HL-60 (cell line): ENCODE measurements around the gene PGBD5.

Source experiments
- POLR2AphosphoS5 ChIP-seq: IDR thresholded peaks from 2 replicates; pipeline ENCODE4 v1.6.1; 2012; ENCODE audit warnings: low read depth
- SPI1 ChIP-seq: IDR thresholded peaks from 2 replicates; pipeline ENCODE4 v1.6.1; 2012; ENCODE audit warnings: low read depth, mild to moderate bottlenecking, borderline replicate concordance
- TF ChIP-seq, protein P1 (sequence below): IDR thresholded peaks from one replicate; pipeline ENCODE4 v1.5.1; 2011; ENCODE audit warnings: low read length, control low read depth, inconsistent platforms; ENCODE audit not compliant: insufficient read depth

DNA sequence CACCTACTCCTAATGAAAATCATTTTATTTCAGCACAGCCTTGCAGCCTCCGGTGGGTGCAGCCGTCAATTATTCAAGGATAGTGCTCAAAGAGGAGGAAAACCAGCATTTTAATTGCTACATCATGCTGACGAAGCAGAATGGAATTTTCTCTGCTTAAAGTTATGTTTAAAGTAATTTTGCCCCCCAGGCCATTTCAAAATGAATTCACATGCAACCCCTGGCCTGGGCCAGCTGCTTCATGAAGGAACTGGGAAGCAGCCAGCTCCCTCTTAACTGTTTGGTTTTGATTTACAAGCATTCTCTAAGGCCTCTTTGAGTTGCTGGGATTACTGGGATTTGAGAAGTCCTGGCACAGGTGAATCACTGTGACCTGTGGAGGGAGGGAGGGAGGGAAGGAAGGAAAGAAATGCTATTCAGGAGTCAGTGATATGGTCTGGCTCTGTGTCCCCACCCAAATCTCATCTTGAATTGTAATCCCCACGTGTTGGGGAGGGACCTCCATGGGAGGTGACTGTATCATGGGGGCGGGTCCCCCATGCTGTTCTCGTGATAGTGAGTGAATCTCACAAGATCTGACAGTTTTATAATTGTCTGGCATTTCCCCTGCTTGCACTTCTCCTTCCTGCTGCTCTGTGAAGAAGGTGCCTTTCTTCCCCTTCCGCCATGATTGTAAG, 66.0 kb downstream of the PGBD5 start:
- TF ChIP-seq, protein P1, sequence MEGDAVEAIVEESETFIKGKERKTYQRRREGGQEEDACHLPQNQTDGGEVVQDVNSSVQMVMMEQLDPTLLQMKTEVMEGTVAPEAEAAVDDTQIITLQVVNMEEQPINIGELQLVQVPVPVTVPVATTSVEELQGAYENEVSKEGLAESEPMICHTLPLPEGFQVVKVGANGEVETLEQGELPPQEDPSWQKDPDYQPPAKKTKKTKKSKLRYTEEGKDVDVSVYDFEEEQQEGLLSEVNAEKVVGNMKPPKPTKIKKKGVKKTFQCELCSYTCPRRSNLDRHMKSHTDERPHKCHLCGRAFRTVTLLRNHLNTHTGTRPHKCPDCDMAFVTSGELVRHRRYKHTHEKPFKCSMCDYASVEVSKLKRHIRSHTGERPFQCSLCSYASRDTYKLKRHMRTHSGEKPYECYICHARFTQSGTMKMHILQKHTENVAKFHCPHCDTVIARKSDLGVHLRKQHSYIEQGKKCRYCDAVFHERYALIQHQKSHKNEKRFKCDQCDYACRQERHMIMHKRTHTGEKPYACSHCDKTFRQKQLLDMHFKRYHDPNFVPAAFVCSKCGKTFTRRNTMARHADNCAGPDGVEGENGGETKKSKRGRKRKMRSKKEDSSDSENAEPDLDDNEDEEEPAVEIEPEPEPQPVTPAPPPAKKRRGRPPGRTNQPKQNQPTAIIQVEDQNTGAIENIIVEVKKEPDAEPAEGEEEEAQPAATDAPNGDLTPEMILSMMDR, result no peak
- TF ChIP-seq POLR2AphosphoS5, result no peak
- TF ChIP-seq SPI1, result no peak
